Measurements from ENCODE around the gene NIN.

DNA sequence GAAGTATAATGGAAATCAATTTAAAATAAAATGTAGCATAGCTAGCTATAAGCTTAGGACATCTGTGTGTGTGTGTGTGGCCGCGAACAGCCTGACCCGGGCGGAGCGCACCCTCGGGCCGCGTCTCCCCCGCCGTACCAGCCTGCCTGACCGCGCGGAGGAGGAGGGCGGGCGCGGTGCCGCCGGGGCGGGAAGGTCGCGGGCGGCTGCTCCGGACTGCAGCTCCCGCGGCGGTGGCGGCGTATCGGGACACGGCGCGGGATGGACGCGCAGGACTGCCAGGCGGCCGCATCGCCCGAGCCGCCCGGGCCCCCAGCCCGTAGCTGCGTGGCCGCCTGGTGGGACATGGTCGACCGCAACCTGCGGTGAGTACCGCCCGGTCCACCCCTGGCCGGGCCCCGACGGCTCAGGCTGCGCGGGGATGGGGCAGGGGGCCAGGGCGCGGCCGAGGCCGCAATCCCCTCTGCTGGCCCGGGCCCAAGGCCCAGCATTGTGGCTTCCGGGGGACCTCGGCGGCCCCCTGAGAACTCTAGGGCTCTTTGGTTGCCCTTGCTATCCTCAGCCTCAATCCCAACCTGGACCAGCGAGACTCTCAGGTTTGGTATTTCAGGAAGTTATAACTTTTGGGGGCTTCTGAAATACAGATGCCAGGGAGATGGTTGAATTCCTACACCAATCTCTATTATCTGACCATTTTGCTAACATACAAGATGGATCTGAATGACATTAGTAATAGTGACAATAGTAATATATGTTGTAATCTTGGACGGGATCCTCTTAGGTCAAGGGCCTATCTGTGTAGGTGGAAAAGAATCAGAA, 41.2 kb upstream of the NIN start, which contains the start of gene ABHD12B:
- TF ChIP-seq, protein P1, sequence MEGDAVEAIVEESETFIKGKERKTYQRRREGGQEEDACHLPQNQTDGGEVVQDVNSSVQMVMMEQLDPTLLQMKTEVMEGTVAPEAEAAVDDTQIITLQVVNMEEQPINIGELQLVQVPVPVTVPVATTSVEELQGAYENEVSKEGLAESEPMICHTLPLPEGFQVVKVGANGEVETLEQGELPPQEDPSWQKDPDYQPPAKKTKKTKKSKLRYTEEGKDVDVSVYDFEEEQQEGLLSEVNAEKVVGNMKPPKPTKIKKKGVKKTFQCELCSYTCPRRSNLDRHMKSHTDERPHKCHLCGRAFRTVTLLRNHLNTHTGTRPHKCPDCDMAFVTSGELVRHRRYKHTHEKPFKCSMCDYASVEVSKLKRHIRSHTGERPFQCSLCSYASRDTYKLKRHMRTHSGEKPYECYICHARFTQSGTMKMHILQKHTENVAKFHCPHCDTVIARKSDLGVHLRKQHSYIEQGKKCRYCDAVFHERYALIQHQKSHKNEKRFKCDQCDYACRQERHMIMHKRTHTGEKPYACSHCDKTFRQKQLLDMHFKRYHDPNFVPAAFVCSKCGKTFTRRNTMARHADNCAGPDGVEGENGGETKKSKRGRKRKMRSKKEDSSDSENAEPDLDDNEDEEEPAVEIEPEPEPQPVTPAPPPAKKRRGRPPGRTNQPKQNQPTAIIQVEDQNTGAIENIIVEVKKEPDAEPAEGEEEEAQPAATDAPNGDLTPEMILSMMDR (conservative IDR thresholded peaks at IDR 0.05 in 1 of 2, IDR thresholded peaks at IDR 0.05 in 1 of 2; ENCODE audit: extremely low read depth in 1 of 2, insufficient read depth in 1 of 2, low read depth in 1 of 2, low read length in 2 of 2) = no peak
- peak; percentile 51 for TF ChIP-seq EZH2 (IDR thresholded peaks at IDR 0.05; ENCODE audit: borderline replicate concordance, low read length)

Data from mammary epithelial cell (primary cell).